B cell (primary cell): ENCODE results near the gene FLNB. TPM values are rescaled to one million over a fixed set of nuclear protein-coding genes. Genes with fewer than 3 reads are reported as not detected.

Experiments
- ATAC-seq: fragments of 200-7000 bp; cut with Tn5 transposase; one replicate; pipeline ENCODE4 v1.10.0; 2021; ENCODE audit warnings: low read depth, mild to moderate bottlenecking, moderate number of reproducible peaks, moderate library complexity
- CTCF ChIA-PET: fragments of 350-600 bp; sonication (Branson Sonifier 250); formaldehyde crosslinking; loops from one replicate; lab custom pipeline; 2021; ENCODE audit warnings: antibody characterized with exemption, inconsistent platforms; lab: Charles Lee
- POLR2A ChIA-PET: fragments of 350-600 bp; sonication (Branson Sonifier 250); formaldehyde crosslinking; loops from one replicate; lab custom pipeline; 2021; ENCODE audit warnings: antibody characterized with exemption; lab: Charles Lee
- DNase-seq: peaks from one replicate; pipeline ENCODE4 v3.0.0; 2013
- H2AFZ ChIP-seq: 2 replicates; pipeline ENCODE4 v1.6.1; 2012; ENCODE audit warnings: mild to moderate bottlenecking, low read depth, low read length; ENCODE audit not compliant: insufficient read depth, poor library complexity, severe bottlenecking
- H3K27ac ChIP-seq, 2 donors: 1 replicate in 1 of 2; 2 replicates in 1 of 2; pipeline ENCODE4 v1.5.1; 2012 to 2013; ENCODE audit warnings: low read length in 2 of 2, mild to moderate bottlenecking in 2 of 2, moderate library complexity in 1 of 2
- H3K27me3 ChIP-seq, 4 experiments: fragments of 200-600 bp in 1 of 4; sonication (generic) in 1 of 4; replicated peaks in 1 of 4; 1 replicate in 2 of 4; 2 replicates in 2 of 4; pipeline versions ENCODE4 v1.6.1 to v1.7.0; 2013 to 2016; ENCODE audit warnings: low read length in 3 of 4, mild to moderate bottlenecking in 2 of 4, mixed read lengths in 1 of 4, moderate library complexity in 1 of 4; ENCODE audit not compliant: insufficient read depth in 4 of 4, control insufficient read depth in 3 of 4; ENCODE audit errors: control extremely low read depth in 1 of 4
- H3K36me3 ChIP-seq, 2 experiments: replicated peaks in 1 of 2; 1 replicate in 1 of 2; 2 replicates in 1 of 2; pipeline versions ENCODE4 v1.6.1 to v1.7.1; 2013; ENCODE audit warnings: low read length in 1 of 2; ENCODE audit not compliant: insufficient read depth in 2 of 2, control insufficient read depth in 1 of 2; ENCODE audit errors: control extremely low read depth in 1 of 2, extremely low read depth in 1 of 2
- H3K4me1 ChIP-seq, 2 donors: fragments of 200-600 bp in 1 of 2; sonication (generic) in 1 of 2; 1 replicate in 1 of 2; 2 replicates in 1 of 2; pipeline versions ENCODE4 v1.5.1 to v1.6.1; 2013 to 2017; ENCODE audit warnings: low read length in 2 of 2; ENCODE audit not compliant: control insufficient read depth in 2 of 2, insufficient read depth in 2 of 2
- H3K4me2 ChIP-seq: replicated peaks from 2 replicates; pipeline ENCODE3; 2012; ENCODE audit warnings: mild to moderate bottlenecking, low read depth, low read length; ENCODE audit not compliant: poor library complexity, severe bottlenecking
- H3K4me3 ChIP-seq, 5 experiments: fragments of 200-600 bp in 1 of 5; sonication (generic) in 1 of 5; 1 replicate in 3 of 5; 2 replicates in 2 of 5; pipeline versions ENCODE4 v1.5.1 to v1.7.0; 2011 to 2016; ENCODE audit warnings: low read length in 4 of 5, mild to moderate bottlenecking in 4 of 5, low read depth in 2 of 5, control low read depth in 1 of 5, moderate library complexity in 1 of 5; ENCODE audit not compliant: insufficient read depth in 1 of 5; ENCODE audit errors: control extremely low read depth in 1 of 5, extremely low read depth in 1 of 5
- H3K79me2 ChIP-seq: fragments of 200-600 bp; sonication (generic); one replicate; pipeline ENCODE4 v1.6.0; 2016; ENCODE audit warnings: low read length; ENCODE audit not compliant: control insufficient read depth, insufficient read depth
- H3K9ac ChIP-seq: fragments of 200-600 bp; sonication (generic); 2 replicates; pipeline ENCODE4 v1.6.1; 2017; ENCODE audit warnings: mild to moderate bottlenecking, low read length, moderate library complexity
- H3K9me3 ChIP-seq, 3 donors: one replicate each; pipeline versions ENCODE4 v1.6.1 to v1.7.1; 2013; ENCODE audit warnings: low read length in 2 of 3; ENCODE audit not compliant: control insufficient read depth in 2 of 3, insufficient read depth in 1 of 3; ENCODE audit errors: control extremely low read depth in 1 of 3
- H4K20me1 ChIP-seq: 2 replicates; pipeline ENCODE4 v1.6.0; 2012; ENCODE audit warnings: mild to moderate bottlenecking, low read length; ENCODE audit not compliant: insufficient read depth, control insufficient read depth, poor library complexity, severe bottlenecking
- H3K27ac Mint-ChIP-seq: one replicate; pipeline ENCODE4 v1.8.0; 2021; ENCODE audit warnings: mixed read lengths
- H3K27me3 Mint-ChIP-seq: one replicate; pipeline ENCODE4 v1.8.0; 2021; ENCODE audit warnings: mixed read lengths
- H3K4me1 Mint-ChIP-seq: one replicate; pipeline ENCODE4 v1.8.0; 2021; ENCODE audit warnings: mixed read lengths
- H3K4me3 Mint-ChIP-seq: one replicate; pipeline ENCODE4 v1.8.0; 2021; ENCODE audit warnings: mixed read lengths
- H3K9me3 Mint-ChIP-seq: one replicate; pipeline ENCODE4 v1.8.0; 2022; ENCODE audit warnings: mixed read lengths; ENCODE audit not compliant: insufficient read depth
- CTCF ChIP-seq: fragments of 200-600 bp; IDR thresholded peaks from one replicate; pipeline ENCODE4 v1.8.0; 2022; ENCODE audit warnings: antibody characterized with exemption, mild to moderate bottlenecking
- EZH2 ChIP-seq: IDR thresholded peaks from 2 replicates; pipeline ENCODE4 v1.6.1; 2012; ENCODE audit warnings: borderline replicate concordance, low read depth, mild to moderate bottlenecking, moderate library complexity, low read length; ENCODE audit not compliant: insufficient read depth, poor library complexity, severe bottlenecking
- WGBS: methylation state at CpG from one replicate; pipeline ENCODE4 v1.1.5; 2013; ENCODE audit warnings: missing lambda C conversion rate; ENCODE audit not compliant: insufficient coverage; 5-methylcytosine and 5-hydroxymethylcytosine counted together
- intact Hi-C: fragments of 100-400 bp; cut with micrococcal nuclease; formaldehyde crosslinking; loops from one replicate; pipeline ENCODE4 v1.10.0; 2022
- polyA plus RNA-seq: library from polyadenylated mRNA; depleted of rRNA; stranded (reverse); fragments of >200 nt; gene quantifications from 2 replicates; pipeline ENCODE4 v1.2.3, GENCODE V29; 2012
- total RNA-seq, 2 donors: library from RNA; stranded (reverse); fragments of 120-200 nt in 1 of 2; gene quantifications; 1 replicate in 1 of 2; 2 replicates in 1 of 2; pipeline versions ENCODE4 v1.2.3 to v1.2.4, GENCODE V29; 2013 to 2022

The FLNB gene
- total and polyA plus RNA-seq, 2 donors (not counting 1 experiment from before 2014, with no cell fraction given), result 25.5 to 28.3 TPM

DNA sequence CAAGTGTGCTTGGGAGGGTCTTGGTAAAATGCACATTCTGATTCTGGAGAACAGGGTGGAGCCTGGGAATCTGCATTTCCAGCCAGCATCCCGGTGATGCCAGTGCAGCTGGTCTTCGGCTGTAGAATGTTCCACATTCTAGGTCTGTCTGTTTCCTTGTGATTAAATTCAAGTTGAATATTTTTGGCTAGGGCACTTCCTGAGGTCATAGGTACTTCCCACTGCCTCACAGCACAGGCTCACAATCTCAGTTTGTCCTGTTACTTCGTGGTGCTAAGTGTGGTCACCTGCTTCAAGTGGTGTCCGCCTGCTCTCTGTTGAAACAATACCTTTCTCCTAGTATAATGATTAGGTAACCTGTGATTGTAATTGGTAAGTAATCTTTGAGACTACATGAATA, 40.1 kb downstream of the FLNB start:
- CTCF ChIA-PET, result no interaction called here
- Histone ChIP-seq H3K9ac (no peak overlapping the region), H2AFZ (no peak overlapping the region), H4K20me1 (peaks cover 9% of the 10 kb centered on the region), H3K4me3 (no peak overlapping the region), H3K4me2 (no peak overlapping the region), H3K9me3 (no peaks in the 10 kb centered on the region), H3K27me3 (no peaks in the 10 kb centered on the region), H3K27ac (no peak overlapping the region), H3K36me3 (peaks cover 0 to 4% of the 10 kb centered on the region in 2 experiments), H3K79me2 (peaks cover 37% of the 10 kb centered on the region), H3K4me1 (peaks cover 0 to 6% of the 10 kb centered on the region in 2 donors)
- no peak for ATAC-seq
- TF ChIP-seq EZH2 (no peak), CTCF (no peak)
- H3K27ac Mint-ChIP-seq, result no peak overlapping the region
- no peak for DNase-seq
- intact Hi-C loops, result no loop called here
- peaks cover 11% of the 10 kb centered on the region for H3K4me1 Mint-ChIP-seq
- H3K9me3 Mint-ChIP-seq, result no peaks in the 10 kb centered on the region
- WGBS, result 29% methylated on average over 1 of the region's 4 CpGs
- no peaks in the 10 kb centered on the region for H3K27me3 Mint-ChIP-seq
- POLR2A ChIA-PET, result no interaction called here
- H3K4me3 Mint-ChIP-seq, result no peak overlapping the region

DNA sequence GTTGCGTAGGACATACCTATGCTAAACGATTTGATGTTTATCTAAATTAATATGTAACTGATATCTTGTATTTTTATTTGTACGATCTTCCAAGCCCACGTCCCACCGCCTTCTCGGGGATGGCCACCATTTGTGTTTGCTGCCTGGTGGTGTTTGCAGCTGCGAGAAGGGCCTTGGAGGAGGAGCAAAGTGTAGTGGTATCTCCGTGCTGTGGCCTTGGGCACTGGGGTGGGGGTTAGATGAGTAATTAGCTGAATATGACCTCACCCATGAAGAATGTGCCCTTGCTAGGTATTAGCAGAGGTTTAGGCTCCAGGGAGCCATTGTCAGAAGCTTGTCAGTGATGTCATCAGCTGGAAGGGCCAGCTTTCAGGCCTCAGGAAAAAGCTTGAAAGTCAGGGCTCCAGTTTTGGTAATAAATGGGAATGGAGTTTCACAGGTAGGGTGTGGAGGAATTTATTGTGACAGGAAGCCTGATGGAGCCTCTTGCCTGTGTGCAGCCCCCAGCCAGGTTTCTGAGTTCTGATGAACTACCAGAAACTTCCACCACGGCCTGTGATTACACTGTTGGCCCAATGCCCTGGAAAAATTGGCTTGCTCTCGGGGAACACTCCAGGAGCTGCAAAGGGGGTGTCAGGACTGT, 41.0 kb downstream of the FLNB start:
- TF ChIP-seq EZH2, result no peak
- TF ChIP-seq CTCF, result no peak
- Histone ChIP-seq H3K9ac (no peak overlapping the region), H3K4me2 (no peak overlapping the region), H3K79me2 (peaks cover 33% of the 10 kb centered on the region), H2AFZ (no peak overlapping the region), H3K27me3 (no peaks in the 10 kb centered on the region), H4K20me1 (no peaks in the 10 kb centered on the region), H3K4me1 (peaks cover 0 to 6% of the 10 kb centered on the region in 2 donors), H3K36me3 (peaks cover 0 to 4% of the 10 kb centered on the region in 2 experiments), H3K9me3 (no peaks in the 10 kb centered on the region), H3K27ac (no peak overlapping the region), H3K4me3 (no peak overlapping the region)
- no peaks in the 10 kb centered on the region for H3K27me3 Mint-ChIP-seq
- H3K9me3 Mint-ChIP-seq, result peaks cover under 1% of the 10 kb centered on the region
- intact Hi-C loops, result no loop called here
- no peak overlapping the region for H3K27ac Mint-ChIP-seq
- no peak overlapping the region for H3K4me3 Mint-ChIP-seq
- 95% methylated on average over 7 of the region's 10 CpGs for WGBS
- peaks cover 8% of the 10 kb centered on the region for H3K4me1 Mint-ChIP-seq
- no peak for DNase-seq
- POLR2A ChIA-PET, result no interaction called here
- CTCF ChIA-PET, result no interaction called here
- ATAC-seq, result no peak
